Upper lobe of left lung (tissue), 6 donors: ENCODE measurements around the gene PRSS33. TPM values are rescaled to one million over a fixed set of nuclear protein-coding genes. Genes with fewer than 3 reads are reported as not detected.

Experiments
- ATAC-seq, 2 donors: fragments of 200-7000 bp; cut with Tn5 transposase; one replicate each; pipeline ENCODE4 v1.9.1; 2022; ENCODE audit warnings: mild to moderate bottlenecking in 2 of 2, moderate library complexity in 2 of 2; ENCODE audit not compliant: low FRiP score in 2 of 2
- DNase-seq, 2 donors: peaks; one replicate each; pipeline ENCODE4 v3.0.0-alpha.2; 2019 to 2020
- H3K27ac ChIP-seq, 4 donors: fragments of 200-600 bp; sonication (generic); one replicate each; pipeline ENCODE4 v1.5.1; 2016 to 2019
- H3K27me3 ChIP-seq, 4 donors: fragments of 200-600 bp; sonication (generic); one replicate each; pipeline ENCODE4 v1.5.1; 2017 to 2019
- H3K36me3 ChIP-seq, 4 donors: fragments of 200-600 bp; sonication (generic); one replicate each; pipeline ENCODE4 v1.5.1; 2016 to 2019
- H3K4me1 ChIP-seq, 4 donors: fragments of 200-600 bp; sonication (generic); one replicate each; pipeline ENCODE4 v1.5.1; 2018 to 2019
- H3K4me3 ChIP-seq, 4 donors: fragments of 200-600 bp; sonication (generic); one replicate each; pipeline ENCODE4 v1.5.1; 2017 to 2019; ENCODE audit warnings: mild to moderate bottlenecking in 2 of 4, moderate library complexity in 1 of 4
- H3K9me3 ChIP-seq, 4 donors: fragments of 200-600 bp; sonication (generic); one replicate each; pipeline ENCODE4 v1.5.1; 2018 to 2019
- EP300 ChIP-seq, 4 donors: sonication (generic); formaldehyde crosslinking; IDR thresholded peaks; one replicate each; pipeline ENCODE4 v1.5.1; 2017; ENCODE audit warnings: antibody characterized with exemption in 4 of 4, control low read depth in 2 of 4
- POLR2A ChIP-seq, 4 donors: fragments of 450-650 bp; IDR thresholded peaks; one replicate each; pipeline ENCODE4 v1.5.1; 2016 to 2017; ENCODE audit warnings: antibody characterized with exemption in 4 of 4, mild to moderate bottlenecking in 2 of 4
- POLR2AphosphoS5 ChIP-seq, 2 donors: sonication (generic); formaldehyde crosslinking; IDR thresholded peaks; one replicate each; pipeline ENCODE4 v1.5.1; 2017; ENCODE audit warnings: antibody characterized with exemption in 2 of 2
- WGBS, 2 donors: methylation state at CpG; one replicate each; pipeline ENCODE4 v1.1.5; 2017 to 2018; 5-methylcytosine and 5-hydroxymethylcytosine counted together
- total RNA-seq, 6 donors: library from RNA; depleted of rRNA in 4 of 6; stranded (reverse); fragments of >200 nt in 4 of 6; gene quantifications; one replicate each; pipeline versions ENCODE4 v1.1.0 to v1.2.1, GENCODE V29; 2016 to 2021
- TF ChIP-seq, protein P1 (sequence below), 6 experiments: fragments of 450-650 bp in 4 of 6; fragments of 200-600 bp in 2 of 6; sonication (generic) in 2 of 6; IDR thresholded peaks; one replicate each; pipeline ENCODE4 v1.5.1; 2016 to 2019; ENCODE audit warnings: antibody characterized with exemption in 6 of 6
- donor health status: DM: no; HTN: no; CAD: no; lungs with moderate emphysema.
- donor health status: DM: no; HTN: yes; CAD: no; lungs with severe emphysema.

Gene PRSS33
- total RNA-seq, 6 donors from 2014 or later, result 0.20 to 0.92 TPM; not detected in 4

DNA sequence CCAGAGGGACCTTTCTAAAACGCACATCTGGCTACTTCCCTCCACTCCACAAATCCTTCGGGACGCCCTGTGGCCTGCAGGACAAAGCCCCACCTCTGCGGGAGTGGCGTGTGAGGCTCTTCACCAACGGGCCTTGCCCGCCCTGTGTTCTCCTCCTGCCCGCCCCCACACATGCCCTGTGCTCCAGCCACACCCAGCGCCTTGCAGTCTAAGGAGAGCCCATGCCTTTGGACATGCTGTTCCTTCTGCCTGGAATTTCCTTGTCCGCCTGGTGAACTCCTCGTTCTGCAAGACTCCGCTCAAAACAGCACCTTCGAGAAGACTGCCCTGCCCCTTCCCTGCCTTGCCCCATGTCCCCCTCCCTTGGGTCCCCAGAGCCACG is 17.7 kb downstream of the PRSS33 start:
- WGBS, 2 donors, result 80% methylated on average over 14 of the region's 14 CpGs
- H3K4me1 ChIP-seq, result peaks cover 0 to 17% (median 0%) of the 10 kb centered on the region in 4 donors
- H3K4me3 ChIP-seq, result no peak overlapping the region
- peaks cover 56 to 100% (median 86%) of the 10 kb centered on the region in 4 donors for H3K36me3 ChIP-seq
- H3K9me3 ChIP-seq, result no peaks in the 10 kb centered on the region
- ATAC-seq (peak; percentile 62 to 65), DNase-seq (peak in 1 of 2 donors; percentile 73)
- no peaks in the 10 kb centered on the region for H3K27me3 ChIP-seq
- TF ChIP-seq, protein P1, sequence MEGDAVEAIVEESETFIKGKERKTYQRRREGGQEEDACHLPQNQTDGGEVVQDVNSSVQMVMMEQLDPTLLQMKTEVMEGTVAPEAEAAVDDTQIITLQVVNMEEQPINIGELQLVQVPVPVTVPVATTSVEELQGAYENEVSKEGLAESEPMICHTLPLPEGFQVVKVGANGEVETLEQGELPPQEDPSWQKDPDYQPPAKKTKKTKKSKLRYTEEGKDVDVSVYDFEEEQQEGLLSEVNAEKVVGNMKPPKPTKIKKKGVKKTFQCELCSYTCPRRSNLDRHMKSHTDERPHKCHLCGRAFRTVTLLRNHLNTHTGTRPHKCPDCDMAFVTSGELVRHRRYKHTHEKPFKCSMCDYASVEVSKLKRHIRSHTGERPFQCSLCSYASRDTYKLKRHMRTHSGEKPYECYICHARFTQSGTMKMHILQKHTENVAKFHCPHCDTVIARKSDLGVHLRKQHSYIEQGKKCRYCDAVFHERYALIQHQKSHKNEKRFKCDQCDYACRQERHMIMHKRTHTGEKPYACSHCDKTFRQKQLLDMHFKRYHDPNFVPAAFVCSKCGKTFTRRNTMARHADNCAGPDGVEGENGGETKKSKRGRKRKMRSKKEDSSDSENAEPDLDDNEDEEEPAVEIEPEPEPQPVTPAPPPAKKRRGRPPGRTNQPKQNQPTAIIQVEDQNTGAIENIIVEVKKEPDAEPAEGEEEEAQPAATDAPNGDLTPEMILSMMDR (IDR thresholded peaks at IDR 0.05), result no peak
- TF ChIP-seq POLR2AphosphoS5 (IDR thresholded peaks at IDR 0.05), result peak in 1 of 2 donors; percentile 23
- peak in 1 of 4 donors; percentile 28 for TF ChIP-seq EP300 (IDR thresholded peaks at IDR 0.05)
- TF ChIP-seq POLR2A (IDR thresholded peaks at IDR 0.05), result no peak
- peak overlapping the region in 2 of 4 donors; percentile 52 to 64 for H3K27ac ChIP-seq

- no peak for ATAC-seq
- peaks cover 0 to 15% (median 0%) of the 10 kb centered on the region in 4 donors for H3K4me1 ChIP-seq
- no peak overlapping the region for H3K4me3 ChIP-seq
- H3K27ac ChIP-seq, result peak overlapping the region in 1 of 4 donors; percentile 54
- 85 to 90% methylated on average over 11 of the region's 11 CpGs for WGBS, 2 donors
- no peaks in the 10 kb centered on the region for H3K9me3 ChIP-seq
- H3K27me3 ChIP-seq, result no peaks in the 10 kb centered on the region
- DNase-seq, result no peak
- TF ChIP-seq POLR2A (IDR thresholded peaks at IDR 0.05), result no peak
- TF ChIP-seq EP300 (IDR thresholded peaks at IDR 0.05), result no peak
- peaks cover 62 to 100% (median 89%) of the 10 kb centered on the region in 4 donors for H3K36me3 ChIP-seq
Observed at GRCh38 chr16:2769100-2769529, 18.2 kb downstream of the PRSS33 start.

- Histone ChIP-seq H3K4me3 (no peak overlapping the region), H3K27ac (peak overlapping the region in 1 of 4 donors; percentile 54), H3K4me1 (peaks cover 0 to 15% (median 0%) of the 10 kb centered on the region in 4 donors), H3K27me3 (no peaks in the 10 kb centered on the region), H3K9me3 (no peaks in the 10 kb centered on the region), H3K36me3 (peaks cover 68 to 100% (median 92%) of the 10 kb centered on the region in 4 donors)
- no peak for ATAC-seq
- 87 to 88% methylated on average over 16 to 17 of the region's 17 CpGs for WGBS, 2 donors
- no peak for DNase-seq
- TF ChIP-seq EP300 (IDR thresholded peaks at IDR 0.05) (no peak), POLR2AphosphoS5 (IDR thresholded peaks at IDR 0.05) (no peak), POLR2A (IDR thresholded peaks at IDR 0.05) (no peak)
- TF ChIP-seq, protein P1 (IDR thresholded peaks at IDR 0.05), result no peak
Observed at GRCh38 chr16:2768403-2769089, 18.8 kb downstream of the PRSS33 start.

DNA sequence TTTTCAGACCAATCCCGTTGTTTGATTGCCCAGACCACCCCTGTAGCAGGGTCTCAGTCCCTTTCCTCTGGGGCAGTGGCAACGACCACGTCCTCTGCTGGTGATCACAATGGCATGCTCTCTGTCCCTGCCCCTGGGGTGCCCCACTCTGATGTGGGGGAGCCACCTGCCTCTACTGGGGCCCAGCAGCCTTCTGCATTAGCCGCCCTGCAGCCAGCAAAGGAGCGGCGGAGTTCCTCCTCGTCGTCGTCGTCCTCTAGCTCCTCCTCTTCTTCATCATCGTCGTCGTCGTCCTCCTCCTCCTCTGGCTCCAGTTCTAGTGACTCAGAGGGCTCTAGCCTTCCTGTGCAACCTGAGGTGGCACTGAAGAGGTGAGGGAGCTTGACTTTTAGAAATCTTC is 19.5 kb downstream of the PRSS33 start:
- TF ChIP-seq POLR2A (IDR thresholded peaks at IDR 0.05) (no peak), POLR2AphosphoS5 (IDR thresholded peaks at IDR 0.05) (no peak), EP300 (IDR thresholded peaks at IDR 0.05) (no peak)
- TF ChIP-seq, protein P1 (IDR thresholded peaks at IDR 0.05), result no peak
- DNase-seq, result no peak
- Histone ChIP-seq H3K4me1 (peaks cover 0 to 15% (median 0%) of the 10 kb centered on the region in 4 donors), H3K27me3 (no peaks in the 10 kb centered on the region), H3K36me3 (peaks cover 74 to 100% (median 95%) of the 10 kb centered on the region in 4 donors), H3K9me3 (no peaks in the 10 kb centered on the region), H3K4me3 (no peak overlapping the region), H3K27ac (no peak overlapping the region)
- WGBS, 2 donors, result 79 to 80% methylated on average over 14 of the region's 14 CpGs
- no peak for ATAC-seq

- TF ChIP-seq POLR2A (IDR thresholded peaks at IDR 0.05), result no peak
- no peak for TF ChIP-seq POLR2AphosphoS5 (IDR thresholded peaks at IDR 0.05)
- no peak for TF ChIP-seq EP300 (IDR thresholded peaks at IDR 0.05)
- ATAC-seq (no peak), DNase-seq (no peak)
- Histone ChIP-seq H3K4me3 (no peak overlapping the region), H3K27ac (no peak overlapping the region), H3K36me3 (peaks cover 81 to 100% (median 99%) of the 10 kb centered on the region in 4 donors), H3K27me3 (no peaks in the 10 kb centered on the region), H3K9me3 (no peaks in the 10 kb centered on the region), H3K4me1 (peaks cover 0 to 15% (median 0%) of the 10 kb centered on the region in 4 donors)
- 99 to 100% methylated on average over 3 to 17 of the region's 19 CpGs for WGBS, 2 donors
Observed at GRCh38 chr16:2767140-2767731, 20.1 kb downstream of the PRSS33 start.
